Adrenal gland (tissue), 5 donors: Measurements from ENCODE around the gene KDR.

Source experiments
- POLR2A ChIP-seq, 2 donors: fragments of 450-650 bp; IDR thresholded peaks; one replicate each; pipeline ENCODE4 v1.6.1; 2017; ENCODE audit warnings: antibody characterized with exemption in 2 of 2, mild to moderate bottlenecking in 2 of 2, moderate library complexity in 1 of 2
- TF ChIP-seq, protein P1 (sequence below), 6 experiments: fragments of 450-650 bp in 4 of 6; fragments of 200-600 bp in 2 of 6; sonication (generic) in 1 of 6; IDR thresholded peaks; 1 replicate in 5 of 6; 2 replicates in 1 of 6; pipeline versions ENCODE4 v1.5.1 to v1.8.0; 2016 to 2021; ENCODE audit warnings: antibody characterized with exemption in 6 of 6, mild to moderate bottlenecking in 2 of 6, moderate library complexity in 1 of 6
- donor health status: DM: no; HTN: no; CAD: no.

DNA sequence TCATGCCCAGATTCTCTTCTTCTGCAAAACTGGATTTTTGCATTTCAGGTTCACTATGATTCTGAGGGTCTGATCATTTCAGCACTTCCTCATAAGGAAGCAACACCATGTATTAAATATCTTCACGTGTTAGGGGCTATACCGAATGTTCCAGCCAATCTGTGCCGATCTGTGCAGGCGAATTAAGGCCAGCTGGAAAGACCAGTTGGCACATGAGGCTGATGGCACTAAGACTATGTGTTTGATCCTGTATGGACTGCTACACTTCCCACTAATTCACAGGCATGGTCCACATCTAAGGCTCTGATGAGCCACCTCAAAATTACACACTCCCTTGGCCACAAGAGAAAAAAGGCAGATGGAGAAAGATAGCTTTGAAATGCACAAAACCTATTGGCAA is 28.8 kb downstream of the KDR start:
- TF ChIP-seq, protein P1, sequence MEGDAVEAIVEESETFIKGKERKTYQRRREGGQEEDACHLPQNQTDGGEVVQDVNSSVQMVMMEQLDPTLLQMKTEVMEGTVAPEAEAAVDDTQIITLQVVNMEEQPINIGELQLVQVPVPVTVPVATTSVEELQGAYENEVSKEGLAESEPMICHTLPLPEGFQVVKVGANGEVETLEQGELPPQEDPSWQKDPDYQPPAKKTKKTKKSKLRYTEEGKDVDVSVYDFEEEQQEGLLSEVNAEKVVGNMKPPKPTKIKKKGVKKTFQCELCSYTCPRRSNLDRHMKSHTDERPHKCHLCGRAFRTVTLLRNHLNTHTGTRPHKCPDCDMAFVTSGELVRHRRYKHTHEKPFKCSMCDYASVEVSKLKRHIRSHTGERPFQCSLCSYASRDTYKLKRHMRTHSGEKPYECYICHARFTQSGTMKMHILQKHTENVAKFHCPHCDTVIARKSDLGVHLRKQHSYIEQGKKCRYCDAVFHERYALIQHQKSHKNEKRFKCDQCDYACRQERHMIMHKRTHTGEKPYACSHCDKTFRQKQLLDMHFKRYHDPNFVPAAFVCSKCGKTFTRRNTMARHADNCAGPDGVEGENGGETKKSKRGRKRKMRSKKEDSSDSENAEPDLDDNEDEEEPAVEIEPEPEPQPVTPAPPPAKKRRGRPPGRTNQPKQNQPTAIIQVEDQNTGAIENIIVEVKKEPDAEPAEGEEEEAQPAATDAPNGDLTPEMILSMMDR (IDR thresholded peaks at IDR 0.05): no peak
- no peak for TF ChIP-seq POLR2A (IDR thresholded peaks at IDR 0.05)
